K562 (cell line): ENCODE measurements around the gene AK2. TPM values are rescaled to one million over a fixed set of nuclear protein-coding genes. Genes with fewer than 3 reads are reported as not detected.

Experiments
- ATF7 ChIP-seq: fragments of 450-650 bp; IDR thresholded peaks from 2 replicates; pipeline ENCODE4 v1.7.1; 2014; ENCODE audit warnings: mild to moderate bottlenecking, moderate library complexity
- CBX3 ChIP-seq, 2 experiments: IDR thresholded peaks; 1 replicate in 1 of 2; 2 replicates in 1 of 2; pipeline ENCODE4 v1.6.1; 2012; ENCODE audit warnings: inconsistent platforms in 2 of 2, low read length in 2 of 2, borderline replicate concordance in 1 of 2, control low read depth in 1 of 2
- CSDE1 ChIP-seq, 2 experiments: fragments of 450-650 bp; IDR thresholded peaks; 2 replicates each; pipeline ENCODE4 v1.6.1; 2016; ENCODE audit warnings: mild to moderate bottlenecking in 1 of 2
- CXXC5 ChIP-seq: fragments of 250-450 bp; sonication (Bioruptor Pico); IDR thresholded peaks from 2 replicates; pipeline ENCODE4 v1.8.0; 2022; ENCODE audit warnings: inconsistent platforms, mild to moderate bottlenecking, moderate library complexity
- HMGN3 ChIP-seq: IDR thresholded peaks from 2 replicates; pipeline ENCODE4 v1.6.1; 2011; ENCODE audit warnings: borderline replicate concordance, low read depth, mild to moderate bottlenecking, mixed read lengths, low read length; ENCODE audit not compliant: insufficient read length; ENCODE audit errors: extremely low read depth
- MBD2 ChIP-seq: sonication (generic); IDR thresholded peaks from 2 replicates; pipeline ENCODE4 v1.6.1; 2016; ENCODE audit warnings: low read depth, borderline replicate concordance
- NCOA6 ChIP-seq: fragments of 450-650 bp; IDR thresholded peaks from 2 replicates; pipeline ENCODE4 v1.6.1; 2017; ENCODE audit warnings: mild to moderate bottlenecking
- SAFB ChIP-seq: fragments of 200-400 bp; formaldehyde crosslinking; IDR thresholded peaks from 2 replicates; pipeline ENCODE4 v1.6.1; 2017; ENCODE audit warnings: low read depth, low read length, borderline replicate concordance
- SREBF2 ChIP-seq: sonication (generic); formaldehyde crosslinking; IDR thresholded peaks from 2 replicates; pipeline ENCODE4 v1.4.0; 2020; ENCODE audit warnings: mild to moderate bottlenecking, missing genetic modification reagents
- SRSF7 ChIP-seq: fragments of 200-400 bp; formaldehyde crosslinking; optimal IDR thresholded peaks from 2 replicates; pipeline ENCODE3; 2017; ENCODE audit warnings: mild to moderate bottlenecking, low read depth, low read length
- TOE1 ChIP-seq, 2 experiments: fragments of 450-650 bp in 1 of 2; sonication (generic) in 1 of 2; formaldehyde crosslinking in 1 of 2; IDR thresholded peaks; 2 replicates each; pipeline versions ENCODE4 v1.7.1 to v1.8.0; 2016 to 2022; ENCODE audit warnings: borderline replicate concordance in 2 of 2, mild to moderate bottlenecking in 2 of 2, antibody characterized with exemption in 1 of 2, inconsistent platforms in 1 of 2, low read depth in 1 of 2, missing genetic modification reagents in 1 of 2, moderate library complexity in 1 of 2
- ZBTB7A ChIP-seq: IDR thresholded peaks from 2 replicates; pipeline ENCODE4 v1.6.1; 2011; ENCODE audit warnings: low read depth, mild to moderate bottlenecking, low read length, moderate library complexity, borderline replicate concordance; ENCODE audit not compliant: control insufficient read depth
- ZNF282 ChIP-seq: sonication (generic); formaldehyde crosslinking; IDR thresholded peaks from 2 replicates; pipeline ENCODE4 v1.8.1; 2023; ENCODE audit warnings: missing genetic modification reagents
- ZNF699 ChIP-seq: fragments of 250-450 bp; sonication (Bioruptor Pico); IDR thresholded peaks from 2 replicates; pipeline ENCODE4 v1.8.0; 2021; ENCODE audit warnings: mild to moderate bottlenecking, moderate library complexity; ENCODE audit not compliant: insufficient replicate concordance
- polyA plus RNA-seq, 8 experiments: library from polyadenylated mRNA; depleted of rRNA in 4 of 8; stranded (reverse) in 5 of 8; unstranded in 3 of 8; fragments of >200 nt; fragmentation: Nextera tagmentation in 2 of 8; fragmentation: Illumina TruSeq in 1 of 8; extraction: Ambion mirVana in 2 of 8; extraction: Trizol in 1 of 8; gene quantifications; 2 replicates each; pipeline versions ENCODE4 v1.2.1 to v1.2.3, GENCODE V29; 2011 to 2014; ENCODE audit warnings: inconsistent platforms in 1 of 8, missing spikeins in 1 of 8
- total RNA-seq, 7 experiments: library from RNA; depleted of rRNA in 6 of 7; stranded (reverse); fragments of >200 nt in 6 of 7; fragmentation: Illumina TruSeq in 2 of 7; extraction: Trizol in 2 of 7; gene quantifications; 2 replicates each; pipeline versions ENCODE4 v1.2.1 to v1.2.3, GENCODE V29; 2011 to 2021; ENCODE audit warnings: low replicate concordance in 1 of 7
- TF ChIP-seq, protein P1 (sequence below): sonication (generic); formaldehyde crosslinking; IDR thresholded peaks from 2 replicates; pipeline ENCODE4 v1.9.0; 2022; ENCODE audit warnings: mild to moderate bottlenecking, missing genetic modification reagents
- TF ChIP-seq, protein P2 (sequence below), 2 experiments: fragments of 250-450 bp in 1 of 2; fragments of 450-650 bp in 1 of 2; sonication (Bioruptor Pico) in 1 of 2; IDR thresholded peaks; 2 replicates each; pipeline versions ENCODE4 v1.6.1 to v1.8.0; 2016 to 2021; ENCODE audit warnings: mild to moderate bottlenecking in 2 of 2, moderate library complexity in 2 of 2, missing compliant biosample characterization in 1 of 2, missing genetic modification characterization in 1 of 2
- TF ChIP-seq, protein P3 (sequence below): fragments of 200-800 bp; sonication (Bioruptor generic); IDR thresholded peaks from 2 replicates; pipeline ENCODE4 v1.6.1; 2017; ENCODE audit warnings: missing genetic modification characterization, missing compliant biosample characterization
- TF ChIP-seq, protein P4 (sequence below): fragments of 250-450 bp; sonication (Bioruptor Pico); IDR thresholded peaks from 2 replicates; pipeline ENCODE4 v1.4.0; 2020; ENCODE audit warnings: mild to moderate bottlenecking, moderate library complexity
- TF ChIP-seq, protein P5 (sequence below), 3 experiments: IDR thresholded peaks in 2 of 3; conservative IDR thresholded peaks in 1 of 3; 2 replicates each; pipeline ENCODE4 v1.5.1; 2011 to 2012; ENCODE audit warnings: low read length in 3 of 3, mild to moderate bottlenecking in 3 of 3, control low read depth in 2 of 3, improper control_type of control experiment in 1 of 3, inconsistent platforms in 1 of 3, low read depth in 1 of 3, mixed read lengths in 1 of 3, moderate library complexity in 1 of 3; ENCODE audit not compliant: insufficient read depth in 2 of 3

AK2 gene
- total and polyA plus RNA-seq, 9 of the 15 experiments (the other 6 are each of a cell fraction or from before 2014, with no cell fraction given) = 105 to 1,050 (median 509) TPM

DNA sequence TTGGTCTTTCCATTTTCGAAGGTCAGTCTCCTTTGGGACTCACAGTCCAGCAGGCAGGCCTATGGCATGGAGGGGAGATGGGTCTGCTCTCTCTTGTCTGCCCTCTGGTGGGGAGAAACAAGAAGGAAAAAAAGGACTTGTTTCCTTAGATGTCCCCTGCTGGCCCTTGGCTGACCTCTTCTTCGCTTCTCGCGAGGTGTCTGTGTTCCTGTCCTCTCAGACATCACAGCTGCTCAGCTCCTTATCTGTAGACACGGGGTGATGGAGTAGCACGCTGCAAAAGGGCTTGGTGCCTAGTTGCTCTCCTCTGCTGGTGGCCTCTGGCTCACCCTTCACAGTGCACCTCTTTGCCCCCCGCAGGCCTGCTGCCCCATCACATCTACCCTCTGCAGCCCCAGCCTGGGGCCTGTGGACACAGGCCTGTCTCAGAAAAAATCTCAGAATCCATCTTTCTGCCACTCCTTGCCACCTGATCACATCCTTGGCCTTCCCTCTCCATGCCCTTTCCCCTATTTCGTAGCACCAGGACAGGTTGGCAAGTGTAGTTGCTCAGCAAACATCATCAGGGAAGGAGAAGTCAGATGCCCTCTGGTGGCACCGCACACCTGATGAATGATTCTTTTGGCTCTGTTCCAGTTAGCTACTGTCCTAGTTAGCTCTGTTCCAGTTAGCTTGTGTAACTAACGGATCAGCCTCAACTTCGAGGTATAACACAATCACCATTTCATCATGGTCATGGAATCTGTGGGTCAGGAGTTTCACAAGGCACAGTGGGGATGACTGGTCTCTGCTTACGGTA, 18.7 kb upstream of the AK2 start (continued):
- TF ChIP-seq, protein P1, sequence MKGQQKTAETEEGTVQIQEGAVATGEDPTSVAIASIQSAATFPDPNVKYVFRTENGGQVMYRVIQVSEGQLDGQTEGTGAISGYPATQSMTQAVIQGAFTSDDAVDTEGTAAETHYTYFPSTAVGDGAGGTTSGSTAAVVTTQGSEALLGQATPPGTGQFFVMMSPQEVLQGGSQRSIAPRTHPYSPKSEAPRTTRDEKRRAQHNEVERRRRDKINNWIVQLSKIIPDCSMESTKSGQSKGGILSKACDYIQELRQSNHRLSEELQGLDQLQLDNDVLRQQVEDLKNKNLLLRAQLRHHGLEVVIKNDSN (CRISPR knock-in tag) = no peak
- TF ChIP-seq ATF7 (peak; percentile 73), HMGN3 (no peak), CBX3 (IDR thresholded peaks at IDR 0.05; ENCODE audit: borderline replicate concordance in 1 of 2, low read length in 2 of 2) (peak in 1 of 2 experiments; percentile 43; a peak in 1 of 3 replicates), MBD2 (no peak), NCOA6 (no peak), CXXC5 (CRISPR knock-in tag) (peak; percentile 51; the same call in 1 of the 2 replicates), TOE1 (IDR thresholded peaks at IDR 0.05; ENCODE audit: borderline replicate concordance) (no peak; the same call in 1 of the 2 replicates), TOE1 (CRISPR knock-in tag; IDR thresholded peaks at IDR 0.05; ENCODE audit: borderline replicate concordance, low read depth) (no peak), SRSF7 (no peak), ZNF699 (CRISPR knock-in tag) (no peak), CSDE1 (IDR thresholded peaks at IDR 0.05) (no peak), ZNF282 (CRISPR knock-in tag) (no peak), SREBF2 (no peak), SAFB (no peak), ZBTB7A (peak; percentile 40; the same call in 1 of the 2 replicates)
- TF ChIP-seq, protein P2, sequence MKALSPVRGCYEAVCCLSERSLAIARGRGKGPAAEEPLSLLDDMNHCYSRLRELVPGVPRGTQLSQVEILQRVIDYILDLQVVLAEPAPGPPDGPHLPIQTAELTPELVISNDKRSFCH (CRISPR knock-in tag; IDR thresholded peaks at IDR 0.05) = no peak
- TF ChIP-seq, protein P2 (tag; IDR thresholded peaks at IDR 0.05) = peak; percentile 28; the same call in 1 of the 2 replicates
- TF ChIP-seq, protein P3, sequence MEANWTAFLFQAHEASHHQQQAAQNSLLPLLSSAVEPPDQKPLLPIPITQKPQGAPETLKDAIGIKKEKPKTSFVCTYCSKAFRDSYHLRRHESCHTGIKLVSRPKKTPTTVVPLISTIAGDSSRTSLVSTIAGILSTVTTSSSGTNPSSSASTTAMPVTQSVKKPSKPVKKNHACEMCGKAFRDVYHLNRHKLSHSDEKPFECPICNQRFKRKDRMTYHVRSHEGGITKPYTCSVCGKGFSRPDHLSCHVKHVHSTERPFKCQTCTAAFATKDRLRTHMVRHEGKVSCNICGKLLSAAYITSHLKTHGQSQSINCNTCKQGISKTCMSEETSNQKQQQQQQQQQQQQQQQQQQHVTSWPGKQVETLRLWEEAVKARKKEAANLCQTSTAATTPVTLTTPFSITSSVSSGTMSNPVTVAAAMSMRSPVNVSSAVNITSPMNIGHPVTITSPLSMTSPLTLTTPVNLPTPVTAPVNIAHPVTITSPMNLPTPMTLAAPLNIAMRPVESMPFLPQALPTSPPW (CRISPR knock-in tag) = peak; percentile 31; the same call in 1 of the 2 replicates
- TF ChIP-seq, protein P4, sequence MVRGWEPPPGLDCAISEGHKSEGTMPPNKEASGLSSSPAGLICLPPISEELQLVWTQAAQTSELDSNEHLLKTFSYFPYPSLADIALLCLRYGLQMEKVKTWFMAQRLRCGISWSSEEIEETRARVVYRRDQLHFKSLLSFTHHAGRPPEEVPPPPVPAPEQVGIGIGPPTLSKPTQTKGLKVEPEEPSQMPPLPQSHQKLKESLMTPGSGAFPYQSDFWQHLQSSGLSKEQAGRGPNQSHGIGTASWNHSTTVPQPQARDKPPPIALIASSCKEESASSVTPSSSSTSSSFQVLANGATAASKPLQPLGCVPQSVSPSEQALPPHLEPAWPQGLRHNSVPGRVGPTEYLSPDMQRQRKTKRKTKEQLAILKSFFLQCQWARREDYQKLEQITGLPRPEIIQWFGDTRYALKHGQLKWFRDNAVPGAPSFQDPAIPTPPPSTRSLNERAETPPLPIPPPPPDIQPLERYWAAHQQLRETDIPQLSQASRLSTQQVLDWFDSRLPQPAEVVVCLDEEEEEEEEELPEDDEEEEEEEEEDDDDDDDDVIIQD = no peak
- TF ChIP-seq, protein P5, sequence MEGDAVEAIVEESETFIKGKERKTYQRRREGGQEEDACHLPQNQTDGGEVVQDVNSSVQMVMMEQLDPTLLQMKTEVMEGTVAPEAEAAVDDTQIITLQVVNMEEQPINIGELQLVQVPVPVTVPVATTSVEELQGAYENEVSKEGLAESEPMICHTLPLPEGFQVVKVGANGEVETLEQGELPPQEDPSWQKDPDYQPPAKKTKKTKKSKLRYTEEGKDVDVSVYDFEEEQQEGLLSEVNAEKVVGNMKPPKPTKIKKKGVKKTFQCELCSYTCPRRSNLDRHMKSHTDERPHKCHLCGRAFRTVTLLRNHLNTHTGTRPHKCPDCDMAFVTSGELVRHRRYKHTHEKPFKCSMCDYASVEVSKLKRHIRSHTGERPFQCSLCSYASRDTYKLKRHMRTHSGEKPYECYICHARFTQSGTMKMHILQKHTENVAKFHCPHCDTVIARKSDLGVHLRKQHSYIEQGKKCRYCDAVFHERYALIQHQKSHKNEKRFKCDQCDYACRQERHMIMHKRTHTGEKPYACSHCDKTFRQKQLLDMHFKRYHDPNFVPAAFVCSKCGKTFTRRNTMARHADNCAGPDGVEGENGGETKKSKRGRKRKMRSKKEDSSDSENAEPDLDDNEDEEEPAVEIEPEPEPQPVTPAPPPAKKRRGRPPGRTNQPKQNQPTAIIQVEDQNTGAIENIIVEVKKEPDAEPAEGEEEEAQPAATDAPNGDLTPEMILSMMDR (IDR thresholded peaks at IDR 0.05 in 2 of 3, conservative IDR thresholded peaks at IDR 0.05 in 1 of 3; ENCODE audit: insufficient read depth in 2 of 3, low read depth in 1 of 3, low read length in 3 of 3) = peak; percentile 93 to 96 (median 94)
